ENCODE results near the gene PROX1.

- TF ChIP-seq CTCF (IDR thresholded peaks at IDR 0.05) (no peak), POLR2A (IDR thresholded peaks at IDR 0.05) (no peak)
Observed at GRCh38 chr1:214008347-214008746, 20.6 kb downstream of the PROX1 start.
